Measurements from ENCODE around the gene PIP5K1A.

DNA sequence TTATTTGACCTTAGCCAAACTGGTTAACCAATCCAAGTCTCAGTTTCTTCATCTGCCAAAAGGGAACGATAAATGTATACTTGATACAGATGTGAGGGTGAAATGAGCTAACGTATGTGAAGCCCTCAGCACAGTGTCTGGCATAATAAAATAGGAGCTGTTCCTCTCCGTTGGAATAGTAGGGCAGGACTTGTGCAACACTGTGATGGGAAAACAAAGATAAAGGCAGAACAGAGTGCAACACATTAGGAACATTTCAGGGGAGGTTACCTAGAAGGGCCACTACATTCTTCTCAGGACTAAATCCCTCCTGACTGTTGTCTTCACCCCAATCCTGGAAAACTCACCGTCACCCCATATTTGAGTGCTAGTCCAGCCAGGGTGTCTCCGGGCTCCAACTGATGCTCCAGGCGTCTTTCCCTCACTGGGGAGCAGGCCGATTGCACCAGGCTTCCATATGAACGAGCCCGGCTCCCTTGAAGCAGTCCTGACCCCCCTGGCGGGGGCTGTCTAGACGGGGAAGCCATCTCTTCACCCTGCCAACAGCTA lies 33.5 kb upstream of the PIP5K1A start:
- TF ChIP-seq, protein P1, sequence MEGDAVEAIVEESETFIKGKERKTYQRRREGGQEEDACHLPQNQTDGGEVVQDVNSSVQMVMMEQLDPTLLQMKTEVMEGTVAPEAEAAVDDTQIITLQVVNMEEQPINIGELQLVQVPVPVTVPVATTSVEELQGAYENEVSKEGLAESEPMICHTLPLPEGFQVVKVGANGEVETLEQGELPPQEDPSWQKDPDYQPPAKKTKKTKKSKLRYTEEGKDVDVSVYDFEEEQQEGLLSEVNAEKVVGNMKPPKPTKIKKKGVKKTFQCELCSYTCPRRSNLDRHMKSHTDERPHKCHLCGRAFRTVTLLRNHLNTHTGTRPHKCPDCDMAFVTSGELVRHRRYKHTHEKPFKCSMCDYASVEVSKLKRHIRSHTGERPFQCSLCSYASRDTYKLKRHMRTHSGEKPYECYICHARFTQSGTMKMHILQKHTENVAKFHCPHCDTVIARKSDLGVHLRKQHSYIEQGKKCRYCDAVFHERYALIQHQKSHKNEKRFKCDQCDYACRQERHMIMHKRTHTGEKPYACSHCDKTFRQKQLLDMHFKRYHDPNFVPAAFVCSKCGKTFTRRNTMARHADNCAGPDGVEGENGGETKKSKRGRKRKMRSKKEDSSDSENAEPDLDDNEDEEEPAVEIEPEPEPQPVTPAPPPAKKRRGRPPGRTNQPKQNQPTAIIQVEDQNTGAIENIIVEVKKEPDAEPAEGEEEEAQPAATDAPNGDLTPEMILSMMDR (IDR thresholded peaks at IDR 0.05) = no peak
- TF ChIP-seq POLR2AphosphoS5 (IDR thresholded peaks at IDR 0.05; ENCODE audit: low read depth, low read length) = no peak
- TF ChIP-seq EZH2phosphoT487 (IDR thresholded peaks at IDR 0.05; ENCODE audit: borderline replicate concordance, low read depth) = no peak
- TF ChIP-seq, protein P2, sequence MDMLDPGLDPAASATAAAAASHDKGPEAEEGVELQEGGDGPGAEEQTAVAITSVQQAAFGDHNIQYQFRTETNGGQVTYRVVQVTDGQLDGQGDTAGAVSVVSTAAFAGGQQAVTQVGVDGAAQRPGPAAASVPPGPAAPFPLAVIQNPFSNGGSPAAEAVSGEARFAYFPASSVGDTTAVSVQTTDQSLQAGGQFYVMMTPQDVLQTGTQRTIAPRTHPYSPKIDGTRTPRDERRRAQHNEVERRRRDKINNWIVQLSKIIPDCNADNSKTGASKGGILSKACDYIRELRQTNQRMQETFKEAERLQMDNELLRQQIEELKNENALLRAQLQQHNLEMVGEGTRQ (IDR thresholded peaks at IDR 0.05; ENCODE audit: borderline replicate concordance, low read depth, low read length) = no peak

Data from SK-N-SH (cell line).